GM10847 (cell line): ENCODE data around the gene NRG2.

Experiments used
- POLR2A ChIP-seq: IDR thresholded peaks from 2 replicates; pipeline ENCODE4 v1.6.1; 2011; ENCODE audit not compliant: insufficient read length; ENCODE audit errors: extremely low read depth

The NRG2 gene

DNA sequence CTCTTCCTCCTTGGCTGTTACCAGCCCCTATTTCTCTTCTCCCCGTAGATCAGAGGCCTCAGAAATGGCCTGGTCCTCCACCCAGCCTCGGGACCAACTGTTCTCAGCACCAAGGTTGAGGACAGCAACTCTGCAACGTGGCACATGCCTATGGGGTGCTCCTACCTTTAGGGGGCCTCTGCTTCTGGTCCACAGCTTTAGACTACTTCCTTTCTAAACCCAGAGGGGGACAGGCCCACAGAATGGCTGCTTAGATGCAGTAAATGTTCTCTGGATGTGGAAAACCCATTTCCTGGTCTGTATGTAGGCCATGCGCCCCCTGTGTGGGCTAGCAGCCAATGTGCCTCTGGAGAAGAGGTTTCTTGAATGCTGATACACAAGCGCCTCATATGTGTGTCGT, 68.4 kb downstream of the NRG2 start:
- TF ChIP-seq POLR2A, result no peak

DNA sequence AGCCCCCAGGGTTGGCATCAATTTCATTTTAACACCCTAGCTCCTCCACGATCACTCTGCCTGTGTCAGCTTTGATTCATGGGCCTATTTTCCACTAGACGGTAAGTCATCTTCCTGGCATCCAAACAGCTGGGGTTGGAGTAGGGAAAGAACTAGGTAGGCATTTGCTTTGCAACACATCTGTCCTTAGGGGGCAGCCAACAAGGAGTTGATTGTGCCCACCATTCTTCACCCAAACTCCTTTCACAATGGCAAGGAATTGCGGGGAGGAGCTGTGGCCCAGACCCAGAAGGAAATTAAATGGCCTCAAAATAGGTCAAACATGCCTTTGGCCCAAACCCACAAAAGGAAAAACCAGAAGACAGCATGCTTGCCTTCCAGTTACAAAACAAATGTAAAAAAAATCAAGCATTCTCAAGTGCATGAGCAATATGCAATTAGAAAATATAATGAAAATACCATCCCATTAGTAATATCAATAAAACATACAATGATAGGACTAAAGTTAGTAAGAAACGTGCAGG, 71.8 kb downstream of the NRG2 start:
- TF ChIP-seq POLR2A, result no peak

DNA sequence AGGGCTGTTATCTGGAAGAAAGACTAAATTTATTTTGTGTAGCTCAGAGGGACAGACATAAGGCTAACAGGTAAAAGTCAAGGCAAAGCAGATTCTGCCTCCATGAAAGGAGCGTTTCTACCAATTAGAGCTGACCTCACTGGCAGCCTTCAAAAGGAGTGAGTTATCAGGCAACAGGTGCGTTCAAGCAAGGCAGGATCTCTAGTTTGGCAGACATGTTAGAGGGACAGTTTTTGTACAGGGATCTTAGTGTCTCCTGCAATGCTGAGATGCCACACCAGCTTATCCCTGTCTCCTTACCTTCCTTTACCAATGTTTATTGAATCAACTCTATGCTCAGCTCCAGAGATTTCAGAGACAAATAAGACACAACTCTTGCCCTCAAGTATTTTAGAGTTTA, 73.8 kb downstream of the NRG2 start:
- no peak for TF ChIP-seq POLR2A

DNA sequence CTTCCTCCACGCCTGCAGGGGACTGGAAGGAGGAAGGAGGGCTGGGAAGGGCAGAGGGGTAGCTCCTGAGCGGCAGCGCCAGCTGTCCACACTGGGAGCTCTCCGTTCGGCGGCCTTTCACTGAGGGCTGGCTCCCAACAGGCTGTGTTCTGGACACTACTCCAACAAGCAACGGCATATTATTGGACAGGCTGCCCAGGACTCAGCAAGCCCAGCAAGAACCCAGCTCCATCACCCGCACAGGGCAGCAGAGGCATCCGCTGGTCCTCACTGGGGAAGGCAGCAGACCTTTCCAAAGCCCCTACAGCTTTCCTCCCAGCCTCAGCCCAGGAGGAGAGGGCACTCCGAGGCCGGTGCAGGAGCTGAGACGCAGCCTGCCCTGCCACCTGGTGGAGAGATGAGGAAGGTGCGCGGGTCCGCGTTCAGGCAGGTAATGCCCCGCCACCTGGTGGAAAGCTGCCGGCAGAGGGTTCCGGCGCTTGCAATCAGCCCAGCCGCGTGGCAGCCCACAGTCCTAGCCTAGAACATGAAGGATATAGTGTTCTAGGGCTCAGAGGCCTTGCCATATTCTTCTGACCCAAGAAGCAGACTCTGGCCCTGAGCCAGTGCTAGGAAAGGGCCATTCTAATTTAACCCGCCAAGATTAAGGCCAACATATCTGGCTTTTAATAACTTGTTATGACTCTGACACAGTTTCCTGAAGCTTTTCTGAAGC, 74.4 kb downstream of the NRG2 start:
- TF ChIP-seq POLR2A, result no peak

DNA sequence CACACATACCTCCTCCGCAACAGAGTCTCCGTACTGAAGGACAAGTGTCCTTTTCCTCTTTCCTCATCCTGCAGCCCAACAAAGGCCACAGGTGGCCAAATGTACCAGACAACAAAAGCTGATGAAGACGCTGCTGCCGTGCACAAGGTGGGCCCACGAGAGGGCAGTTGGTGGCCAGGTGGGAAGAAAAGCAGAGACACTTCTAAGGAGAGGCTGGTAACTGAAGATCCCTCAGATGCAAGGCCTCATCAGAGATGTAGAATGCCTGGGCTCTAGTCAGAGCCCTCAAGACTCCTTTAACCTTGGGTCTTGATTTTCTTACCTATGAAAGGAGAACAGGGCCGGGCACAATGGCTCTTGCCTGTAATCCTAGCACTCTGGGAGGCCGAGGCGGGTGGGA, 75.7 kb downstream of the NRG2 start:
- no peak for TF ChIP-seq POLR2A

DNA sequence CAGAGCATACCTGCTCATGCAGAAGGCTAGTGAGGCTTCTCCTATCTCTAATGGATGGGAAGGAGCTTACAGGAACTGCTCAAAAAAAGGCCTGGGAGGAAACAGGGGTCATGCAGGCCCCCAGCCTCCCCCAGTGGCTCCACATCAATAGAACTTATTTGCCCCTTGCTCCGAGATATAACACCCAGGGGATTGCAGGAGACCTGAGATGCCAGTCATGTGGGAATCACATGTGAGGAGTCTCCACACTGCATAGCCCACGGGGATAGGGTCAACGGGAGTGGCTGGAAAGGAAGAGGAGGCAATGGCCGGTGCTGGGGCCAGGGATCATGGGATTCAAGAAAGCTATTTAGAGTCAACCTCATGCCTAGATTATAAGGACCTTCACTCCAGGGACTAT, 76.2 kb downstream of the NRG2 start:
- no peak for TF ChIP-seq POLR2A

DNA sequence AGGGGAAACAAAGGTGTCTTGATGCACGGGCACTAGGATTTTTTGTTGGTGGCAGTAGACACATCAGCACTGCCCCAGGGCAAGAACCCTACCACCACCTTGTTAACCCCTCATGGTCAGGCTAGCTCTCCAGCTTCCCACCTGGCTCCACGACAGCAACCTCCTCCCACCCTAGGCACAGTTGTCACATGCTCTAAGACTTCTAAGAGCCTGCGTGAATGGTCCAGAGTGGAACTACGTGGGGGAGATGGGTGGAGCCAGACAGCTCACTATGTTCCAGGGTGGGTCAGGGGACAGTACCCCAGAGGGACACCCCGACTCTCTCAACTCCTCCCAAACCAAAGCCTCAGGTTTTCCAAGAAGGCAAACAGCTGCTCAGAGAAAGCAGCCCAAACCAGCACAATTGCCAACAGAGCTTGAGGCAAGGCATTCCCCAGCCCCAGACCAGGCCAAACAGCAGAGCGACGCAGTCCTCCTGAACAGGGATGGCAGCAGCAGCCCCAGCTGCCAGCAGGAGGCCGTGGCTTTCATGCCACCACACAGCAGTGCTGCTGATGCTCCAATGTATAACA, 78.0 kb downstream of the NRG2 start:
- no peak for TF ChIP-seq POLR2A

DNA sequence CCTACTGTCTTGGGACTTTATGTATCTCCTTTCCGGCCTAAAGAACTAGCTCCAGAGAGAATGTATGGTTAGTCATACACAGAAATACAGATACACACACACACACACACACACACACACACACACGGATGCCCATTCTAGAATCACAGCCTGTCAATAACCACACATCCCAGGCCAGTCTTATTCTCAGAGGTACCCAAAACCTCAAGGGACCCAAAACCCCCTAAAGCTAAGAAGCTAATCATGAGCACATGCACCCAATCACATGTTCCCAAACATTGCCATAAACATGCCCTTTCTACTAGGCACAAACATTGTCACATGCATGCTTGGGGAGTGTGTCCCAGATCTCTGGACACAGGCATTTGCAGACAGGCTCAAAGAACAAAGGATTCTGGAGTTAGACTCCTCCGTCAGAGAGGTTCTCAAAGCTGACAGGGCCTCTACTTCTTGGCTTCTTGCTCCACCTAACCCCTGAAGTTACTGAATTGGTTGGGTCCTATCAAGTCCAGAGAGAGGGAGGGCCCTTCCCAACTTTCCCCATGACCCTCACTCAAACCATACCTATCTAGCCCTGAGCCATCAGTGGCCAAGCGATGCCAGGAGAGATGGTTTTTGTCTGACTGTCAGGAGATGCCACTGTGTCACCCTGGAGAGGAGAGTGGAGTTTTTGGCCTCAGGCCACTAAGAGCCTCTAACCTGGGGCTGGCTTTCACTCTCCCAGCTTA, 78.7 kb downstream of the NRG2 start:
- no peak for TF ChIP-seq POLR2A

DNA sequence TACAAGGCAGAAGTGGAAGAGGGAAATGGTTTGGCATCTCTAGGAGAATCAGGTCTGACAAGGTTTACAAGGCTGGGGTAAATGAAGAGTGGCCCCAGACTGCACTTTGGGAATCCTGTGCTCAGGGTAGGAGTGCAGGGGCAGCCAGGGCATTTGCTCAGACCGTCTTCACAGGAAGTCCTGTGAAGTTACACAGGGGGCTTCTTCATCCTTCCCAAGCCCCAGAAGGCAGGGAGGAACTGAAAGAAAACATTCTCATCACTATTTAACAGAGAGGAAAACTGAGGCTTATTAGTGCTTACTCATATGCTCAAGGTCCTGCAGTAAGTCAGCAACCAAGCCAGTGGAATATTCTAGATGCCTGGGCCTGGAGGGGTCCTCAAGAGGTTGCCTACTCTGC, 80.7 kb downstream of the NRG2 start:
- TF ChIP-seq POLR2A, result no peak

DNA sequence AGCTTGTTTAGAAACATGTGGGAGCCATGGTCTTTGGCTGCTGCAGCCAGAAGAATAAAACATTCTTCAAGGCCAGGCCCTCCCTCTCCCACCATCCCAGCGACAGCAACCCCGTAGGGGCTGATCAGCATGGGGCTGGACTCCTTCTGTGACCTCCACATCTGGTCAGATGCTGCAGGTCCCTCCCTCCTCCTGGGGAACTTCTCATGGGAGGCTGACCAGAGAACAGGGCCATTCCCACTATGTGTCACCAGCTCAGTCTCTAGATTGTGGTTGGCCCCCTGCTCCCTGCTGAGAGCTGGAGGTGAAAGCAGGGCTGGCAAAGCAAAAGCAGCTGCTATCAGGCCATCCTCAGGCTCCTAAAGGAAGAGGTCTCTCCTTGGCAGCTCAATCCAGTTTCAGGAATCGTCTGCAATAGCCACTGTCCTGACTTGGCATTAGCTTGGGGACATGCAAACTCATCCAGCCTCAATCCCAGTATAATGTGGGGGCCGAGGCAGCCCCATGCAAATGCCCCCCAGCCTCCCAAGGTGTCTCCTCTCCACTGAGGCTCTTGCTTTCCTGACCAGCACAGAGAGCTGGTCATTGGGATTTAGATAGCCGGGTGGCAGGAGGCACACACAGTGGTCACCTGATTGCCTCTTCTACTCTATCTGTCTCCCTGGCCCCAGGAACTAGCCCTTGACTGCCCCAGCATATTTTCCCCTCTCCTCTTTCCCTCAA, 81.5 kb downstream of the NRG2 start:
- TF ChIP-seq POLR2A, result no peak

DNA sequence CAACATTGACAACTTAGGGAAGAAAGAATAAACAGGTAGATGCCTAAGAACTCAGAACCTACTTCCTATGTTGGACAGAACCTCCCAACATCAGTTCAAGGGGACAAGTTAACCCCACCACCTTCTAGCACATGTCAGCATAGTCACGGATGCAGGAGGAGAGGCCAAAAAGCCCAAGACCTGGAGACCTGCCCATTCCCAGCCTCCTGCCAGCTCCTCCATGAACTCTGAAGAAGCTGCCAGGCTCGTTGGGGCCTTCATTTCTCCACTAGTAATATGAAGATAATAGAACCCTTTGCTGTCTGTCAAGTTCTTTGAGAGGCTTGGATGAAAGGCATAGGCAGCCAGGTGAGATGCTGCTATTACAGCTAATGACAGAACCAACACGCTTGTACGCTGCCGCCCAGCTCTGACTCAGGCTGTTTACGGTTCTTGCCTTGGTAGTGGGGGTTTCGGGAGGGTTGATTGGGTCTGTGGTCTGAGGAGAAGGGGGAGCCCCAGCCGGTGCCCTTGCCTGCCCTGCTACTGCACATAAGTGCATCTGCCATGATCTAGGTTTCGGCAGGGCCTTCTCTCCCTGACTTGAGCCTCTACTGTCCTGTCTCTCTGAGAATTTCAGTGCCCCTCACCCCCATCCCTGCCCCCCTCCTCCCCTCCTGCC, 82.2 kb downstream of the NRG2 start:
- no peak for TF ChIP-seq POLR2A

DNA sequence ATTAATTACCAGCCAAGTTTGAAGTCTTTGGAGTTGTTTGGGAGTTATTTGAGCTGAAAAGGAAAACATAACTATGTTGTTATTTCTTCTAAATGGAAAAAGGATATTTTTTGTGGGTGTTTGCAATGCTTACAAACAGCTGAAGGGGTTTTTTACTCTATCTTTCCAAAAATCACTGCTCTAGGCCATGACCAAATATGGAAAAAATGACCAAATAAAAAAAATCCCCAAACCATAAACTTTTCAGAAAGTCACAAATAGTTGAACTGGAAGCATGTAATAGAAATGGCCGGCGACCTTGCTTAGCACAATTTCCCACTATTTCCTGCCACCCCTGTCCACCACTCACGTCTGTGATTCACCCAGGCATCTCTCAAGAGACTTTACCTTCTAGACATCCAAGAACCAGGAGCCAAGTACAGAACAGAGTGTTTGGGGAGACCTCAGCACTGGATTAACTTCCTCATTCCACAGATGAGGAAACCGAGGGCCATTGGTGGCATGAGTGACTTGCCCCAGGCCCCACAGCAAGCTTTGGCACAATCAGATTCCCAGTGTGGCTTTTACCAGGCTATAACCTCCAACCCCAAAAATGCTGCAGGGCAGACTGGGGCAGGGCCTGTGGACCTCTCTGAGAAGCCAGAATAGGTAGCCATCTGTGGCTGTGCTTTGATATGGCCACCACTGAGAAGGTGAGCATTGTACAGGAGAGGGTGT, 84.5 kb downstream of the NRG2 start:
- no peak for TF ChIP-seq POLR2A

DNA sequence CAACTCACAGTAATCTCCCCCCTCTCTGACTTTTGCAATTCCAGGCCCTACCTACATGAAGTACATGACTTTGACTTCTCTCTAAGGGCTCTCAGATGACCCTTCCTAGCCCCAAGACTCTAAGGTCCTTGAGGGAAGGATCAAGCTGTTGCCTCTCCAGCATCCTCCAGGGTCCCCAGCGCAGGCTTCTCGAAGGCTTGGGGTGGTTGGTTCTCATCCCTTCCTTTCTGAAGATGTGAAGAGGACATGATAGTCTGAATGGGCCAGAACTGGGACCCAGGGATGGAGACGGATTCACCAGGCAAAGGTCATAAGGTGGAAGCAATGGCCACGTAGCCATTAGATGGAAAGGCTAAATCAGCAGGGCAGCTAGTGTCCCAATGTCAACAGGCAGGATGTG, 86.8 kb downstream of the NRG2 start:
- no peak for TF ChIP-seq POLR2A

DNA sequence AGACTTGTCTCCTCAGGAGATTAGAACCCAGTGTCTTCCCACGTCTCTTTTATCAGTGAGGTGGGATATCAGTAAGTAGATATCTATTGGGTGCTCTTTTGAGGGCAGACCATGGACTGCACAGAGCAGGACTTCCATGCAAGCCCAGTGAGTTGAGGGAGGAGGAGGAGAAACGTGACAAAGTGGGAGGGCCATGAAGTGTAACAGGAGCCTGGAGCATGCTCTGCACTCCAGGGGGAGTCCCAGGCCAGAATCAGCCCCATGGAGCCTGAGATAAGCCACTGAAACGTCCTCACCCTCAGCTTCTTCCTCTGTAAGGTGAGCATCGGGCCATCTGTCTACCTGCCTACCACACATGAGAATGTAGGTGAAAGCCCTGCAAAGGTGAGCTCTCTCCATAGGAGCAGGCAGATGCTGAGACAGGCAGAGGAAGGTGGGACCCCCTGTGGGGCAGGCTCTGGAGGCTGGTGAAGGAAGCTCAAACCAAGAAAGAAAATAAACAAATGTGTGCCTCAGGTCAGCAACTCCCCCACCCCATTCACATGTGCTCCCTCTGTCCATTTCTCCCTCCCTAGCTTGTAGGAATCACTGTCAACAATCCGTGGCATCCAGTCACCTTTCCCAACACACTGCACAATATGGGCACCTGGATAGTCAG, 87.4 kb downstream of the NRG2 start:
- TF ChIP-seq POLR2A, result no peak

DNA sequence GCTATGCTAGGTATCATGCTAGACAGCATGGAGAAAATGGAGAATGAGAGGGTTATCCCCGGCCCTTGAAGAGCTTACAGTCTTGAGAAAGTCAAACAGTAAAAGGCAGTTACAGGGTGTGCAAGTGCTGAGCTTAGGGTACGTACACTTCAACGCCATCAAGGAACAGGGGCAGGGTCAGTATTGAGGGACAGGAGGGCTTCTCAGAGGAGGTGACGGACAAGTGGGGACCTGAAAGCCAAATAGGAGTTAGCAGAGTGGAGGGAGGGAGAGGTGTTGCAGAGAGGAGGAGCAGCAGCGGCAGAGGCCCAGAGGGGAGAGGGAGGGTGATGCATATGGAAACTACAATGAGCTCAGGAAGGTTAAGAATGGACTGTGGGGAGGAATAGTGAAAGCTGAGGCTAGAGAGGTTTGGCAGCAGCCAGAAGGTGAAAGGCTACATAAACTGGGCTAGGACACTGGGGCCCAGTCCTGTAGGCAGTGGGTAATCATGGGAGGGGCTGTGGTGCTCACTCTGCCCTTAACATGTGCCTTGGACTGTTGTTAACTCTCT, 88.0 kb downstream of the NRG2 start:
- no peak for TF ChIP-seq POLR2A
